Activated naive CD8-positive, alpha-beta T cell treated with anti-CD3 and anti-CD28 coated beads for 36 hours (primary cell): ENCODE results near the gene LIMS2. TPM values are rescaled to one million over a fixed set of nuclear protein-coding genes. Genes with fewer than 3 reads are reported as not detected.

Experiments used
- DNase-seq: peaks from one replicate; pipeline ENCODE4 v3.0.0; 2021
- H3K27ac Mint-ChIP-seq: one replicate; pipeline ENCODE4 v1.8.0; 2022; ENCODE audit warnings: mild to moderate bottlenecking, moderate library complexity, mixed read lengths
- H3K27me3 Mint-ChIP-seq: one replicate; pipeline ENCODE4 v1.8.0; 2022; ENCODE audit warnings: mild to moderate bottlenecking, mixed read lengths
- H3K36me3 Mint-ChIP-seq: one replicate; pipeline ENCODE4 v1.8.0; 2021; ENCODE audit warnings: mild to moderate bottlenecking, mixed read lengths
- H3K4me1 Mint-ChIP-seq: one replicate; pipeline ENCODE4 v1.8.0; 2021; ENCODE audit warnings: mixed read lengths
- H3K4me3 Mint-ChIP-seq: one replicate; pipeline ENCODE4 v1.8.0; 2022; ENCODE audit warnings: mild to moderate bottlenecking, moderate library complexity, mixed read lengths
- H3K9me3 Mint-ChIP-seq: one replicate; pipeline ENCODE4 v1.8.0; 2022; ENCODE audit warnings: mixed read lengths
- total RNA-seq, 2 experiments: library from RNA; stranded (reverse); gene quantifications; one replicate each; pipeline ENCODE4 v1.2.3, GENCODE V29; 2021

LIMS2 gene
- total RNA-seq, 2 experiments from 2014 or later = 14.6 to 15.8 TPM

DNA sequence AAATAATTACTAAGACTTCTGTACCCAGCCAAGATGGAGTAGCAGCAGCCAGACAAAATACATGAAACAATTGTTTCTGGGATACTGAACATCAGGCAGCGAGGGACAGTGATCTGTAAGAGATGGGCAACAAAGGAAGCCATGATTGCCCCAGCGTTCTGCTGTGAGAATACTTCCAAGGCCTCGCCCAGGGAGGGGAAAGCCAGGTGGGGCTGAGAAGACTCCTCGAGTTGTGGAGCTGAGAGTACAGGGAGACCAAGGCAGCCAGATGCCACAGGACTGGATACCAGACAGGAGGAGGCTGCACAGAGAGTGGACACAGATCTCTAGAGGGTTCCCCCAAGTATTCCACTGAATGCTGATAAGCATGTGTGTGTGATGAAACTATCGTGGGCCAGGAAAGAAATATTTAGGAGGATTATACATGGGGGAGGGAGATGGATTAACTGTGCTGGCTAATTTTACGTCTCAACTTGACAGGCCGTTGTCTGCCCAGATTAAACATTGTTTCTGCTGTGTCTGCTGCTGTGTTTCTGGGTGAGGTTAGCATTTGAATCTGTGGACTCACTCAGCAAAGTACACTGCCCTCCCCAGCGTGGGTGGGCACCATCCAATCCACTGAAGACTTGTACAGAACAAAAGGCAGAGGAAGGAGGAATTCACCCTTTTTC, 10.2 kb upstream of the LIMS2 start:
- Mint-ChIP-seq H3K27ac (no peak overlapping the region), H3K27me3 (no peaks in the 10 kb centered on the region), H3K4me3 (no peak overlapping the region), H3K36me3 (peaks cover 4% of the 10 kb centered on the region), H3K9me3 (peaks cover 10% of the 10 kb centered on the region), H3K4me1 (no peaks in the 10 kb centered on the region)
- DNase-seq = no peak

DNA sequence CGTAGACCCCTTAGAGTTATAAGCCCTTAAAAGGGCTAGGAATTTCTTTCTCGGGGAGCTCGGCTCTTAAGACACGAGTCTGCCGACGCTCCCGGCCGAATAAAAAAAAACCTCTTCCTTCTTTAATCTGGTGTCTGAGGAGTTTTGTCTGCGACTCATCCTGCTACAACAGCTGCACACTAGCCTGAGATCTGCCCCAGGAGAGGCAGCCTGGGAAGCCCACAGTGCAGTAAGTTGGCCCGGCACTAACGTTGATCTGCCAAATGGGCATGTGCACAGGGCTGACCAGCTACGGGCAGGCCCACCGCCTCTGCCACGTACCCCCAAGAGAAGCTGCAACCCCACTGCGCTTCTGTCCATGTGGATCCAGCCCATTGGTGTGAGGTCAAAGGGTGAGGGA, 8.4 kb upstream of the LIMS2 start:
- H3K9me3 Mint-ChIP-seq = peaks cover 4% of the 10 kb centered on the region
- no peaks in the 10 kb centered on the region for H3K36me3 Mint-ChIP-seq
- no peaks in the 10 kb centered on the region for H3K4me1 Mint-ChIP-seq
- no peak overlapping the region for H3K27ac Mint-ChIP-seq
- no peak overlapping the region for H3K4me3 Mint-ChIP-seq
- no peak for DNase-seq
- H3K27me3 Mint-ChIP-seq = no peaks in the 10 kb centered on the region

DNA sequence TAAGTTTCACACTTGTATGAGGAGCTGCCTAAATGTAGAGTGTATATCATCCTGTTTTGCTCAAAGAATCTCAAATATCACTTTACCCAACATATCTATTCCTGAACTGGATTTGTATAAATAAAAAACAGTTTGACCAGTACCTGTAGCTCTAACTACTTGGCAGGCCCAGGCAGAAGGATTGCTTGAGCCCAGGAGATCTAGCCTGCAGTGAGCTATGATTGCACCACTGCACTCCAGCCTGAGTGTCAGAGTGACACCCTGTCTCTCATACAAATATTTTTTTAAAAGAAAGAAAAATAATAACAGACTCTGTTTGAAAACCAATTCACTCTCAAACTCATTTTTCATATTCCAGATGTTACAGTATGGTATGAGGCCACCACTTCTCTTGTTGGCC, 7.7 kb upstream of the LIMS2 start:
- H3K36me3 Mint-ChIP-seq = no peaks in the 10 kb centered on the region
- no peak for DNase-seq
- H3K27me3 Mint-ChIP-seq = no peaks in the 10 kb centered on the region
- no peak overlapping the region for H3K27ac Mint-ChIP-seq
- H3K9me3 Mint-ChIP-seq = no peaks in the 10 kb centered on the region
- no peaks in the 10 kb centered on the region for H3K4me1 Mint-ChIP-seq
- no peak overlapping the region for H3K4me3 Mint-ChIP-seq

DNA sequence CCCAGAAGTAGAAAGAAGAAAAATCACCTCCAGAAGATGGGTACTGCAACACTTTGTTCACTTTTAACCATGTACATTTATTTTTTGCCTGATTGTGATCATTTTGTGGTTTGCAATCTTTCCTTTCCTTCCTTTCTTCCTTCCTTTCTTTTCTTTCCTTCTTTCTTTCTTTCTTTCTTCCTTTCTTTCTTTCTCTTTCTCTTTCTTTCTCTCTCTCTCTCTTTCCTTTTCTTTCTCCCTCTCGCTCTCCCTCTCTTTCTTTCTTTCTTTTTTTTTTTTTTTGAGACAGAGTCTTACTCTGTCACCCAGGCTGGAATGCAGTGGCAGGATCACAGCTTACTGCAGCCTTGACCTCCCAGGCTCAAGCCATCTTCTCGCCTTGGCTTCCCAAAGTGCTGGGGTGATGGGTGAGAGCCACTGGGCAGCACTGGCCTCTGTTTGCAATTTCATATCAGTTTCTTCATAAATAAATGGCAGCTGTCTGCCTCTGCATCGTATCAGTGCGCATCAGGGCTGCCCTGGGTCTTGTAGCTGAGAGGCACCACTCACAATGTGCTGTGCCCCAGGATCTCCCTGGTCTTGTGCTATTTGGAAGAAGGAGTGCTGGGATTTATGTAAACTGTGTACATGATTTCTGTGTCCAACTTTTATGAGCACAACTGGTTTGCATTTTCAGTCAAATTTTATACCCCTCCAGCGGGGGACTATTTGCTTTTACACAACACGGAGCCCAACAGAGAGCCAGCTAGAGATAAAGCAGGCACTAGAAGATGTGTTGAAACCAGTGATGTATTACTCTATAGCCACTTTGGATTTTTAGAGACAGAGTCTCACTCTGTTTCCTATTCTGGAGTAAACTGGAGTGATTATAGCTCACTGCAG, 6.9 kb upstream of the LIMS2 start:
- Mint-ChIP-seq H3K27me3 (peaks cover 3% of the 10 kb centered on the region), H3K36me3 (no peaks in the 10 kb centered on the region), H3K4me1 (no peaks in the 10 kb centered on the region), H3K27ac (no peak overlapping the region), H3K9me3 (no peaks in the 10 kb centered on the region), H3K4me3 (no peak overlapping the region)
- DNase-seq = no peak

DNA sequence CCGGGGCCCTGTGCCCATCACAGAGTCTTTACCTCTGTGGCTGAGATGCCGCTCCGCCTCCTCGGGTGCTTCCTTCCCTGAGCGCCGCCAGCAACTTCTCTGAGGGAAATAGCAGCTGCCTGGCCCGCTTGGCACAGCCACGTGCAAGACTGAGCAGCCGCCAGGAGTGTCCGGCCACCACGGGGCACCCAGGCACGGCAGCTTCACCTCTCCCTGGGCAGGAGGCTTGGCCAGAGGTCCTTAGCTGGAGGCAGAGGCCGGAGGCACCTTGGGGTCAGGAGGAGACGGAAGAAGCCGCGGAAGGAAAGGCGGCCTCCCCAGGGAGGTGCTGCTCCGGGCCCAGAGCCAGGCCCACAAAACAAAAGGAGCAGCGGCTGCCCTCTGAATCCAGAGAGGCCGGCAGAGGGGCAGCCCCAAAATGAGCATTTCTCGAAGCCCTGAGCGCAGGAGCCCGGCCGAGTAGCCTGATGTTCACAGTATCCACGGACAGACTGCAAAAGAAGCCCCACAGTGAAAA, 6.0 kb upstream of the LIMS2 start:
- Mint-ChIP-seq H3K4me1 (no peaks in the 10 kb centered on the region), H3K9me3 (no peaks in the 10 kb centered on the region), H3K27ac (no peak overlapping the region), H3K4me3 (no peak overlapping the region), H3K27me3 (peaks cover 7% of the 10 kb centered on the region), H3K36me3 (no peaks in the 10 kb centered on the region)
- DNase-seq = no peak

DNA sequence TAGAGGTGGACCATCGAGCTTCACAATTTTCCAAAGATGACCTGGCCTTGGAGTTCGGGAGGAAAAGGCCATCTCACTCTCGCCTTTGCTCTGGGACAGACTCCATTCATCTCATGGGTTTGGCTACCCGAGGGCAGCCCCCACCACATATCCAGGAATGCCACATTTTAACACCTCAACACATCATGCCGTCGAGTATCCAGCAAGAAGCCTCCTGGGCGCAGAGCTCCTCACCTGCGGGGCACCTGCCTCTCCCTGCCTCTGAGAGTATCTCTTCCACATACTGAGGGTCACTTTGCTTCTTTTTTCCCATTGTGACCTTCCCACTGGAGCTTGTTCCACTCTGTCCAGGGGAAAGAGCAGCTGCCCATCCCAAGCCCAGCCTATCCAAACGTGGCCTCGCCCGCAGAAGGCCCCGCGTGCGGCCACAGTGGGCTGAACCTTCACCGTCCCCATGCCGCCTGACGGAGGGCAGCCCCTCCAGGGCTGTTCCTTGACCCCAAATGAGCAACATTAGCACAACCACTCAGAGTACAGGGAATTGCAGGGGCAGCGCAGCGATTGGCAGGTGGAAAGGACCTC, 5.5 kb upstream of the LIMS2 start:
- Mint-ChIP-seq H3K27me3 (peaks cover 12% of the 10 kb centered on the region), H3K9me3 (no peaks in the 10 kb centered on the region), H3K27ac (no peak overlapping the region), H3K4me1 (peaks cover under 1% of the 10 kb centered on the region), H3K36me3 (no peaks in the 10 kb centered on the region), H3K4me3 (no peak overlapping the region)
- DNase-seq = no peak

DNA sequence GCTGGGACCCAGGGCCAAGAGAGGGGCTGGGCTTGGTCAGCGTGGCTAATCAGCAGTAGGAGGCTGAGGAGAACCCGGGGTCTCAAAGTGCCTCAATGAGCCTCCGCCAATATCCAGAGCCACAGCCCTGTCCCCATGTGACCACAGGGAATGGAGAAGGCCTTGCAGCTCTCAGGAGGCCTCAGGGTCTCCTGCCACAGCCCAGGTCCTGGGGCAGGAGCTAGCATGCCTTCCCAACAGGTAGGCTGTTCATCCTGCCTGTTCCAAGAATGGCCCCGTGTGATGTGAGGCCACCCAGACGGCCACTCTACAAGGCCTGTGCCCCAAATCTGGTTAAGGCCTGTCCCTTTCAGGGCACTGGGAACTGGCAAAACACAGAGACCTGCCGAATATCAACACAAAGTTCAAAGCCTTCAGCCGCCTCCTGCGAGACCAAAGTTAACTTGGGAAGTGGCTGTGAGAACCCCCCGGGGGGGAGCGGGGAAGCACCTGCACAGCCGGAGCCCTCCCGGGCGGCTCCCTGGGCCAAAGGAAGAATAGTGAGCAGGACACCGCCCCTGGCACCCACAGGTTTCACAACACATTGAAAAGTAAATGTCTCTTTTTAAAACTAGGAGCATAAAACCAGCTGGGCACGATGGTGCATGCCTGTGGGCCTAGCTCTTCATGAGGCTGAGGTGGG, 4.5 kb upstream of the LIMS2 start:
- H3K4me1 Mint-ChIP-seq = peaks cover 1% of the 10 kb centered on the region
- H3K4me3 Mint-ChIP-seq = no peak overlapping the region
- peaks cover 15% of the 10 kb centered on the region for H3K27me3 Mint-ChIP-seq
- DNase-seq = no peak
- H3K9me3 Mint-ChIP-seq = no peaks in the 10 kb centered on the region
- H3K36me3 Mint-ChIP-seq = no peaks in the 10 kb centered on the region
- H3K27ac Mint-ChIP-seq = no peak overlapping the region

DNA sequence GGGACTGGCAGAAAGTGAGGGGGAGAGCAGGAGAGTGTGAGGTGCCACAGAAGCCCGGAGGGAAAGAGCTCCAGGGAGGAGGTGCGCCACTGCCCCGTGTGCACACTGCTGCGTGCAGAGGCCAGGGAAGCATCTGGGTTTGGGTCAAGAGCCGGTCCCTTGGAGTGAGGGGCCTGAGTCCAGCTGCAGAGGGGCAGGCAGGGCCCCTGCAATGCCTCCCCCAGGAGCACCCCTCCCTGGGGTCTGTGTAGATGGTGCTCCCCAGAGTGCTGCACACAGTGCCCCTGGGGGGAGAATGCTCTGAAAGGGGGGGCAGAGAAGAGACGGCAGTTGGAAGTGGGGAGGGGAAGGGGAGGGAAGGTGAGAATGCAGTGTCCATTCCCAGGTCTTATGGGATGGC, 3.7 kb upstream of the LIMS2 start:
- Mint-ChIP-seq H3K4me1 (peaks cover 5% of the 10 kb centered on the region), H3K9me3 (no peaks in the 10 kb centered on the region), H3K4me3 (no peak overlapping the region), H3K27ac (no peak overlapping the region), H3K36me3 (no peaks in the 10 kb centered on the region), H3K27me3 (peaks cover 22% of the 10 kb centered on the region)
- DNase-seq = no peak

DNA sequence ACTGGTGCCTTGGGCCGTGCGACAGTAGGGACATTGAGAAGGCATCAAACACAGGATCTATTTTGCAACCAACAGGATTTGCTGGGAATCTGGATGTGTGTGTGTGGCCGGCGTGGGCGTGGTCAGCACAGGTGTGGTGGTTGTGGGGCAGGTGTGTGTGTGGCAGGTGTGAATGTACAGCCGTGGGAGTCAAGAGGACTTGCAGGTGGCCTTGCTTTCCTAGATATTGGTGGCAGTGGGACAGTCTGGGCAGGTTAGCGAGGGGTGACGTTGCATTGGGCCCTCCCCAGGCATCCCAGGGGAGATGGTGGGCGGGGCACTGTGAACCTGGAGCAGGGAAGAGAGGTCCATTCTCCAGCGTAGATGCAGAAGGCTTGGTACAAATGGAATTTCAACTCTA, 3.2 kb upstream of the LIMS2 start:
- Mint-ChIP-seq H3K27me3 (peaks cover 26% of the 10 kb centered on the region), H3K4me3 (no peak overlapping the region), H3K4me1 (peaks cover 5% of the 10 kb centered on the region)

DNA sequence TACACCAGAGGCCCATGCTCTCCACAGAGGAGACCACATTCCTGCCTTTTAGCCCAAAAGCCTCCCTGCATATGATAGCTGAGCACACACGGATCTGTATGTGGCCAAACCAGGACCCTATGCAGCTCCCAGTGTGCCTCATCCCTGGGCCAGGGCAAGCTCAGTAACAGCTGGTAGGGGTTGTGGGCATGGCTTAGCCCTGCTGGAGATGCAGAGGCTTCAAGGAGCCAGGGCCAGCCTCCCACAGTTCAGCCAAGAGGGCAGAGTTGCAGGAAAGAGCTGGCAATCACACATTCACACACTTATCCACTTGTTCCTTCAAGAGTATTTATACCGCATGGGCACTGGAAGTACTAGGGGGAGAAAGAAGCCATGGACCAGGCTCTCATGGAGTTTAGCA, 1.6 kb upstream of the LIMS2 start:
- Mint-ChIP-seq H3K9me3 (no peaks in the 10 kb centered on the region), H3K4me1 (peaks cover 5% of the 10 kb centered on the region), H3K4me3 (no peak overlapping the region), H3K27ac (no peak overlapping the region), H3K36me3 (no peaks in the 10 kb centered on the region), H3K27me3 (peaks cover 40% of the 10 kb centered on the region)
- no peak for DNase-seq

More for the DNA sequence above, 3.2 kb upstream of the LIMS2 start:
- Mint-ChIP-seq H3K36me3 (no peaks in the 10 kb centered on the region), H3K9me3 (no peaks in the 10 kb centered on the region), H3K27ac (no peak overlapping the region)
- no peak for DNase-seq

DNA sequence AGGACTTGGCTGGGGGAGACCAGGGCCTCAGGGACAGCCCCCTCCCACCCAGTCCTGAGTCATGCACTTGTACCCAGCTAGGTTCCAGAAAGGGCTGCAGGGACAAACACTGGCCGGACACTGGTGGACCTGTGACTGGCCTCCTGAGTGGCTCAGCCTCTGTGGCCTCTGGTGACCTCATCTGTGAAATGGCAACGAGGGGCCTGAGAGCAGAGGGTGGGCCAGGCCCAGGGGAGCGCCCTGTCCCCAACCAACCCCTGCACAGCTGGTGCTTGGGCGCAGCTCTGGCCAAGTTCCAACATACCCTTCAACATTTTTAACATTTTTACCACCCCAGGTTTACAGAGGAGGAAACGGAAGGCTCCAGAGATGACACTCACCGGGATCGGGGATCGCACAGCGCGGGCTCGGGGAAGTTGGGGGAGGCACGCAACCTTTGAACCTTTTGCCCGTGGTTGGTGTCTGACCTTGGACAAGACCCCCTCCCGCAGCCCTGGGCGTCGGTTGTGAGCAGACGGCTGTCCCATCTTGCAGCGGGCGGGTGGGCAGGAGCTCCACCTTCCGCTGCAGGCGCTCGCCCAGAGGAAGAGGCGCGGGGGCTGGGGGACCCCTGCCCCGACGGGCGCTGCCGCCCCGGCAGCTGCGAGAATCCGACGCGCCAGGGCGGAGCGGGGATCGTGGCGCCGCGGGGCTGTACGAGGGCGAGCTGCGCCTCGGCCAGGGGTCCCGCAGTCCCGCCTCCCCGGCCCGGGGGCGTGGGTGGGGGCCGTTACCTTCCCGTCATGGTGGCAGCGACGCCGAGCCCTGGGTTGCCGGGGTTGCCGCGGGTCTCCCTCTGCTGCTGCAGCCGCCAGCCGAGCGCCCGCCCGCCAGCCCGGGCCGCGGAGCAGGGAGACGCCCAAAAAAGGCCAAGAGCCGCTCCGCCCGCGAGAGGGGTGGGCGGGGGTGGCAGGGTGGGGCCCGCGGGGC, 805 bp downstream of the LIMS2 start:
- Mint-ChIP-seq H3K4me1 (peaks cover 5% of the 10 kb centered on the region), H3K27me3 (peaks cover 52% of the 10 kb centered on the region), H3K27ac (no peak overlapping the region), H3K4me3 (peak overlapping the region; percentile 68), H3K9me3 (no peaks in the 10 kb centered on the region), H3K36me3 (no peaks in the 10 kb centered on the region)
- DNase-seq = peak; percentile 36

DNA sequence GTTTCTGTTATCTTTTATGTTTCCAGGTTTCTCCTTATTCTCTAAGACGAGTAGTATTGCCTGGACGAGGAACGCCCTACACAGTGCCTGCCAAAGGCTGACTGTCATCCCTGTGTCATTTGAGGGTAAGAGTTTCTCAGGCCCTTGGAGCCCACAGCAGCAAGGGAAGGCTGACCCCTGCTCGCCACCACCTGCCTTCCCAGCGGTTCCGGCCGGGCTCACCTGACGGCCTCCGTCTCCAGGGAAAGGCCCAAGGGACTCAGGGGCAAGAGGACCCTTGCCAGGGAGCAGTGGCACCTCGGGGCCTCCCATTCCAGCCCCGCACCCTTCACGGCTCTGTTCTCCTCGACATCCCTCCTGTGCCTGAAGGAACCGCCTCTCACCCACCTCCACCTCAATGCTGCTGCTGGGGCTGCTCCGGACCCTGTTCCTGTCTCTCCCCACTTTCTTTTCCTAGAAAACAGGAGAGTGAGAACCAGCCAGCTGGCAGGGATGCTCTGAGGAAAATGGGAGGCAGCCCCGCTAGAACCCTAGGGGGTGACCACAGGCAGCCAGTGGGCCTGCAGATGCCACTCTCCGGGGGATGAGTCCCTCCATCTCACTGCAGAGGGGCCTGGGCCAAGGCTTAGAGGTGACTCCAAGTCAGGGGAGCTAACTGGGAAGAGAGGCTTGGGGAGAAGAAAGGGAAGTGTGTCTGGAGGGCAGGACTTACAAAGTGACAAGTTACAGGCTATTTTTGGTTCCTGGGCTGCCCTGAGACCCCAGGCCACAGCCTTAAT, 1.9 kb downstream of the LIMS2 start:
- Mint-ChIP-seq H3K27me3 (peaks cover 56% of the 10 kb centered on the region), H3K27ac (no peak overlapping the region)

DNA sequence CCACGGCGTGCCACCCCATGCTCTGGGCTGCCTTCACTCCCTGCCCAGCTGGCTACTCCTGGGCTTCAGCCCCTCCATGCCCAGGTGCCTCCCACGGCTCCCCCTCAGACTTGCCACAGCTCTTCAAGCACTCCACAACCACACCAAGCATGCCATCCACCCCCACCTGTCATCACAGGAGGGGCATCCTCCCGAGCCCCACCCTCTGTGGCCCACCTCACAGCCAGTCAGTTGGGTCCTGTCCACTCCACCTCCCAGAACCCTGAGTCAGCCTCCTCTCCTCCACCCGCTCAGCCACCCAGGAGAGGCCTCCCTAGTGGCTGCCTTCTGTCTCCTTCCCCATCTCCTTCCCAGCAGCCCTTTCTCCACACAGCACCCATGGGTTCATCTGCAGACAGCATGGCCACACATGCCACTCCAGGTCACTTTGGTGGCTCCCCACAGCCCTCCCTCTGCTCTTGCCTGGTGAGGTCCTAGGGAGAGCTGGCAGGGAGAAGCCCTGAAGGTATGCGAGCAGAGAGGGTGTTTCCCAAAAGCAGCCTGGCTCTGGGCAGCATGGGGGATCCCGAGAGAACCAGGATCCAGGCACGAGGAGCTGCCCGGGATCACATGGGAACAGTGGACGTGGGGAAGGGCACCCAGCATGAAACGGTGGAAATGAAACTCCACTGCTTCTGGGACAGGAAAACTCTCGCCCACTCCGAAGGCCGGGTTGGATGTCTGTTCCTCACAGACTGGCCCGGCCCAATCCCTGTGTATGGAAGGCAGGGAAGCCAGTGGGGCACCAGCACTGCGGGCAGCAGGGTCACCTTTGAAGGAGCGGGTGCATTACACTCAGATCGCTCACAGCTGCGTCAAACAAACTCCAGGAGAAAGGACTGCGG, 2.7 kb downstream of the LIMS2 start:
- no peak for DNase-seq
- H3K36me3 Mint-ChIP-seq = no peaks in the 10 kb centered on the region
- no peak overlapping the region for H3K4me3 Mint-ChIP-seq
- H3K4me1 Mint-ChIP-seq = peaks cover 5% of the 10 kb centered on the region
- H3K27me3 Mint-ChIP-seq = peaks cover 59% of the 10 kb centered on the region
- H3K27ac Mint-ChIP-seq = peak overlapping the region; percentile 44
- no peaks in the 10 kb centered on the region for H3K9me3 Mint-ChIP-seq

More for the DNA sequence above, 1.9 kb downstream of the LIMS2 start:
- Mint-ChIP-seq H3K4me1 (peaks cover 5% of the 10 kb centered on the region), H3K4me3 (no peak overlapping the region), H3K9me3 (no peaks in the 10 kb centered on the region), H3K36me3 (no peaks in the 10 kb centered on the region)
- DNase-seq = no peak
